Stimulated activated CD4-positive, alpha-beta T cell treated with anti-CD3 and anti-CD28 coated beads, Interleukin-4, amount 100 ng/mL, for 24 hours (primary cell): ENCODE measurements around the gene ACTRT3.
"Not testable (repeated sequence)": the region's sequence is repeated elsewhere in the genome, so short reads cannot be mapped to it uniquely, and the experiment has no call there.

Experiments used
- DNase-seq: peaks from one replicate; pipeline ENCODE4 v3.0.0-alpha.2; 2020

ACTRT3 gene

DNA sequence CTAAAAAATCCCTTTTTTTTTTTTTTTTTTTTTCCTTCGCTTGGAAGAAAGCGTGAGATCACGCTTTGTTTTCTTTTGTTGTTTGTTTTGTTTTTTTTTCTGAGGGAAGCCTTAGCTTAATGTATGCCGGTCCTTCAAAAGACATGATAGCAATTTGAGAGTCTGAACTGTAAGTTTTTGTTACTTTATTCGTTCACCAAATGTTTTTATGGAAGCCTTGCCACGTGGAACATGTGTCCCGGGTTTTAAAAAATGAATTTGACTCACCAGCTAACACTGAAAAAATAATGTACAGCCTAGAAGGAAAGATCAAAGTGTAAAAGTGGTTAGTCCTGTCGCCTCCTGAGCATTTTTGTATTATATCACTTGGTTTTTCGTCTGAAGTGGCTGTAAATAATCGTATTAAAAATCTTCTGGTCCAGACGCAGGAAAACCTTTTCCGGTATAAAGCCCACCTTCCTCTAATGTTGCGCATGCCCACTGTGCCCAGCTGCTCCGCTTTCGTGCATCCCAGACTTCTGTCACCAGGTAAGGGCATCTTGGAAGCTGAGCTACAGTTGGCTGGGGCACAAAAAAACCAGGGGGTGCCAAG, 3.0 kb upstream of the ACTRT3 start:
- DNase-seq: peak; percentile 71

DNA sequence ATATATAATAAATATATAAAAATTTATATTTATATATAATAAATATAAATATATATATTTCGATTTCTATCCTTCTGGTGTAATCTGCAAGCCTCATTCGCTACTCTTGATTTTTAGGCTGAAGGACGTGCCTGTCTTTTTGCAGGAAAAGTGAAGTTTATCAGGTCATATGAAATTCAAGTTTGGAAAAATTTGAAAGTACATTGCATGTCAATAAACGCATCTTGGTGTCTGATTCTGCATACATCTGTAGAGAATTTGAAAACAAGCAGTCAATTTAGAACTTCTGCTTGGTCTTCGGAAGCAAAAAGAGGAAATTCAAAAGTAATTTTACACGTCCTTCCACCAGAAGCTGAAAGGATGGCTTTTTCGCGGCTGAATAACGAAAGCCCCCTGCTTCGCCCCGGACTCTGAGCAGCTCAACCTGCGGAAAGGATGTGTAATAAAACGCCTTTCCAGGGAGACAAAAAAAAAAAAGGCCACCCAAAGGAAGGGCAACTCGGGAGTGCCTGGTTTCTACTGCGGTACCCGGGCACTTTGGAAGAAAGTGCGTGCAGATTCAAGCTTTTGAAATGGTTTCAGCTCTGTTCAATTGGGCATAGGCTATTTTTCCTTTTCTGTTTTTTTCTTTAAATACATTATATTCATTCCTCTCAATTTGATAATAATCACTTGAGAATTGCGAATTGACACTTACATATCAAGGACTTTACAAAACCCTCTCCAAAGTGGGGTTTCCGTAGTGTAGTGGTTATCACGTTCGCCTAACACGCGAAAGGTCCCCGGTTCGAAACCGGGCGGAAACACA, 2.3 kb upstream of the ACTRT3 start:
- peak; percentile 74 for DNase-seq

DNA sequence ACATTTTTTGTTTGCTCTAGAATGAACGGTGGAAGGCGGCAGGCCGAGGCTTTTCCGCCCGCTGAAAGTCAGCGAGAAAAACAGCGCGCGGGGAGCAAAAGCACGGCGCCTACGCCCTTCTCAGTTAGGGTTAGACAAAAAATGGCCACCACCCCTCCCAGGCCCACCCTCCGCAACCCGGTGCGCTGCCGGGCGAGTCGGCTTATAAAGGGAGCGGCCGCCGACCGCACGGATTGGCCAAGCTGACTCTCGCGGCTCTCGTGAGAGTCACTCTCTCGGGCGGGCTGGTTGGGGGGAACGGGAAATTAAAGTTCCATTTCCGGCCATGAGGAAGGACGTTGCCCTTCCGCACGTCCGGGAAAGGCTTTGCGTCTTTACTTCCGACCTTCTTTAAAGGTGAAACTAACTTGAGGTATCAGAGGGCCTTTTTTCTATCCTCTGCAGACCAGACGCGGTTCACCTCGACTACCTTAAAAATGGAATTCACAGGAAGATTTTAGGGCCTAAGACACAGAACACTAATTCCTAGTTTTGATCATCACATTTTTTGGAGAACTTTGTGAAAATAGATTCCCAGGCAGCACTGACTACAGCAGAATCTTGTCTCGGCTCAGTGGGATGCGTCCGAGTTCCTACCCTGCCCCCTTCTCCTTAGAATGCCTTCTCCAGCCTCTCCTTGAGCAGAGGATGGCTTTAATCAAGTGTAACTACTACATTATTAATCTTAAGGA, 4.3 kb downstream of the ACTRT3 start, which contains the start of gene TERC:
TSS of gene TERC (minus strand) at position 179 of the 731 bp plus-strand sequence.
- DNase-seq: peak; percentile 93

DNA sequence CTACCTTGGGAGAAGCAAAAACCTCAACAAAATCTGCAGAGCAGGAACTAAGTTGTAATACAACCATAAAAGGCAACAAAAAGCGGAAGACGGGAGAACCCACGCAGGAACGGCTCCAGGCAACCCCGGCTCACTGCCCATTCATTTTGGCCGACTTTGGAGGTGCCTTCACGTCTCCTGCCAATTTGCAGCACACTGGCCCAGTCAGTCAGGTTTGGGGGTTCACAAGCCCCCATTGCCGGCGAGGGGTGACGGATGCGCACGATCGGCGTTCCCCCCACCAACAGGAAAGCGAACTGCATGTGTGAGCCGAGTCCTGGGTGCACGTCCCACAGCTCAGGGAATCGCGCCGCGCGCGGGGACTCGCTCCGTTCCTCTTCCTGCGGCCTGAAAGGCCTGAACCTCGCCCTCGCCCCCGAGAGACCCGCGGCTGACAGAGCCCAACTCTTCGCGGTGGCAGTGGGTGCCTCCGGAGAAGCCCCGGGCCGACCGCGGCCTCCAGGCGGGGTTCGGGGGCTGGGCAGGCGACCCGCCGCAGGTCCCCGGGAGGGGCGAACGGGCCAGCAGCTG, 5.0 kb downstream of the ACTRT3 start:
- peak; percentile 69 for DNase-seq

DNA sequence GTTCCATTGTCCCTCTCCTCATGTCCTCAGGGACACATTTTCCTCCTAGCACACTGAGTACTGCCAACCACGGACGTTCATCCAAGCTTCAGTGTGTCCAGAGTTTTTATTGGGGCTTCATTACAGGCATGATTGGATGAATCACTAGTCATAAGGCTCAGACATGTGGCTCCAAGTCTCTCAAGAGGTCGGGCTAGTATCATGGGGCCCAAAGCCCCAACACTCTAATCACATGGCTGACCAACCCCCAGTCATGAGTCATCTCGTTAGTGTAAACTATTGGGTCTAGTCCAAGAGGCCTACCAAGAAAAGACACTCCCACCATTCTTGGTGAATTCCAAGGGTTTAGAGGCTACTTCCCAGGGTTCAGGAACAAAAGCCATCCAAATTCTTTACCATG, 8.9 kb downstream of the ACTRT3 start:
- no peak for DNase-seq

DNA sequence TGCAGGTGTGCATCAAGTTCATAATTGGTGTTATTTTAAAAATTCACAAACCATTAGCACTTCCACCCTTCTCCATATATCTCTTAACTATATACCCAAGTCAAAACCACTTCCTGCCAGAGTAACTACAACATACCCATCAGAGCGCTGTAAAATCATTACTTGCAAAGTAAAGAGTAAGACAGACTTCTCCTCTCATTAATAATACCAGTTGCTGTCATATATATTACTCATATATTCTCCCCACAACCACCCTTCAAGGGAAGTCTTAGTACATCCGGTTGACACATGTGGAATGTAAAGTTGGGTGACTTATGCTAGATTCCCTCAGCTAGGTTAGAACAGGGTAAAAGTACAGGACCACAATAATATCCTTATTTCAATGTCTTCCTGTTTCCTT, 10.1 kb downstream of the ACTRT3 start:
- peak; percentile 14 for DNase-seq

DNA sequence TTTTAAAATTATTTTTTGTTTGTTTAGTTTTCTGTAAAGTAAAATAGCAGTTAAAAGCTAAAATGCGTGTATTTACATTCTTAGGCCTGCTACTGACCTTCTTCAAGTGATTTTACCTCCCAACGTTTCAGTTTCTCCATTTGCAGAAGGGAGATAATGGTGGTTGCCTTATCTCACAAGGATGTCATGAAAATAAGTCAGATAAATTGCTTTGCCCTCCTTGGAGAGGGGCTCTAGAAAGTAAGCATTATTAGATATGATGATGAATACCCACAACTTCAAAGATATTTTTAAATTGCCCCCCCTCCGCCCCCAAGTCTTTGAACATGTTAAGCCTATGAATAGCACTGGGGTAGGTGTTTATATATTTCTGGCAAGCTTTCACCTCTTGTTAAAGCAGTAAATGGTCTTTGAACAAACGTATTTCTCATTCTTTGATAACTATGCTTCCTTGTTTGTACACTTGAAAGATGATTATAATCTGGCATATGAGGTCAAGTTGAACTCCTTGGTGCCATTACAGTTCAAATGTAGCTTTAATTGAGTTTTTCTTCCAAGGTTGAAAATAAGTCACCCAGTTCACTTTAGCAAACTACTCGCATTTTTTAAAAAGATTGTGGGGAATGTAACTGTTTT, 10.9 kb downstream of the ACTRT3 start:
- no peak for DNase-seq

DNA sequence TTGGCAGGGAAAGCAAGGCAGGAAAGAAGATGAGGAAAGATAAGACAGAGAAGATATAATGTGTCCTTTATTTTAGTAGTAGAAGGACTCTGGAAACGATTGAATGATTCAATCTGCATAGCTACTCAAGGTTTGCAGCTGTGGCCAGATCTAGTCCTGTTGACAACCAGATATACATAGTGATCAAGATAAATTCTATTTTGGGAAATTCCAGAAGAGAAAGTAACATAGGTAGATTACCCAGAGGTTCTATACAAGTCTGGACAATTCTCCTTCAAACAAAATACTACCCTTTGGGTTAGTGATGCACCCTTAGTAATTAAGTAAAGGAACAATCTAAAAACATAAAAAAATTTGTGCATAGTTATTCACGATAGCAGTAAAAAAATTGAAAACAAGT, 13.9 kb downstream of the ACTRT3 start:
- DNase-seq: no peak

DNA sequence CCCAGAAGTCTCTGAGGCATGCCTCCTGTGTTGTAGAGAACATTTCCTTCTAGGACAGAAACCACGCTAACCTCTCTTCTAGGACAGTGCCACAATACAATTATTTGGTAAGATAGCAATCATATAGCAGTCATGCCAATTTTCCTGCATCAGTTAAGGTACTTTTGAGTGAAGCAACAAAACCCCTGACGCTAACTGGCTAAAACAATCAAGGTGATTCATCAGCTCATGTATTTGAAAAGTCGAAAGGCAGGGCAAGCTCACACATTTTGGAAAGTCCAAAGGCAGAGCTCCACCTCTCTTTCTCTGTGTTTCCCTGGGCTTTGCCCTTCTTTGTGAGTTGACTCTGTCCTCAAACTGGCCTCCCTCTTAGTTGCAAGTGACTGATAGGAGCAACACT, 14.7 kb downstream of the ACTRT3 start:
- no peak for DNase-seq

DNA sequence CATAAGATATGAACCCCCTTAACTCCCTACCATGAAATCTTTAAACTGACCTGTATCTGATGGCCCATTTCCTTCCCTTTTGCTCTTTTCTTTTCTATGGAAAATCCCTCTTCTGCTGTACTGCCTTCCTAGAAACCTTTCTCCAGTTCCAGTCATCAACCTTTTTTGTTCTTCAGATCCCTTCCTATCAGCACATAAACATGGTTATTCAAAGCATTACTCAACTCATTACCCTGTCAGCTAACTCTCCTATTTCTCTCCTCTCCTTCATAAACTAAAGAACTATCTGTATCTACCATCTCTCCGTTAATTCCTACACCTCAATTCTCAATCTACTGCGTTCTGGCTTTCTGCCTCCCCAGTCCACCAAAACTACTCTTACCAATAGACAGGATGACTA, 17.5 kb downstream of the ACTRT3 start:
- no peak for DNase-seq

DNA sequence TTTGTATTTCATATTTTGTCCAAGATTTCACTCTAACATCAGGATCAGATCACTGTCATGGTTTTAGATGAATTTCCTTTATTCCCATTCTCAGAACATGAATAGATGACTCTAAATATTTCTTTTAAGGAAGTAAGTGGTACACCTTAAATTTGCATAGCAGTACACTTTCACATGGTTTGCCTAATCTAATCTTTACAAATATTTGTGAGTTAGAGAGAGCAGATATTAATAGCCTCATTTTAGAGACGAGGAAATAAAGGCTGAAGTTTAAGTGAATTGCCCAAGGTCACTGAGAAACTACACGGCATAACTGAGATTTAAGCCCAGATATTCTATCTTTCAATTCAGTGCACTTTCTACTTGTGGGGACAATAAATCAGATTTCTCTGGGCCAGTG, 18.7 kb downstream of the ACTRT3 start:
- no peak for DNase-seq

DNA sequence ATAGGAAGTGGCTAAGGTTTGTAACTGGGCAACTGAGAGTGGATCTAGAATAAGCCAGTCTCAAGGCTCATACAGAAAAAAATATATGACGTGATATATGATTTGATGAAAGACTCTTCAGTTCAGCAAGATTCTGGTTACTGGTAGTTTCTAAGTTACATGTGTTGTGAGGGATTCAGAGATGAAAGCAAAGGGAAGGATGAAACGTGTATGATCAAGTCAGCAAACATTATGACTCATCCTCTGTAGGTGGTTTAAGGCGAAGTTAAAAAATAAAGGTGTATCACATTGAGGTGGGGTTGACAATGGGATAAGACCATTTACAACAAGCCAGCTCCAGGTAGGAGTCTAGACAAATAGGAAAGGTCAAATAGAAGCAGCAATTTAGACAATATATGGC, 20.7 kb downstream of the ACTRT3 start:
- DNase-seq: no peak

DNA sequence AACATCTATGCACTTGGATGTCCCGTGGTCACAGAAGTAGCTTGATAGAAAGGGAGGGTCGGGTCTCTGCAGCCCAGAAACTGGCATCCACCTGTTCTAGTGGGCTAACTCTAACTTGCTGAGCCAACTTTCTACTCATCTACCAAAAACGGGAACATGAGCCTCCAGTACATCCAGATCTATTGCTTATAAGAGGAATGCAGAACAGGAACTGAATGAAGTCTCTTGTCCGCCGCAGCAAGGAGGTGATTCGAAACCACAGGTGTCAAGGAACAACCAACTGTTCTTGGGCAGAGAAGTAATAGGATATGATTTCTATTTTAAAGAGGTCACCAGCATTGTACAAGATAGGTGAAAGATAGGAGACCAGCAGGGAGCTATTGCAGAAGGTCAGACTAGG, 22.4 kb downstream of the ACTRT3 start:
- no peak for DNase-seq

DNA sequence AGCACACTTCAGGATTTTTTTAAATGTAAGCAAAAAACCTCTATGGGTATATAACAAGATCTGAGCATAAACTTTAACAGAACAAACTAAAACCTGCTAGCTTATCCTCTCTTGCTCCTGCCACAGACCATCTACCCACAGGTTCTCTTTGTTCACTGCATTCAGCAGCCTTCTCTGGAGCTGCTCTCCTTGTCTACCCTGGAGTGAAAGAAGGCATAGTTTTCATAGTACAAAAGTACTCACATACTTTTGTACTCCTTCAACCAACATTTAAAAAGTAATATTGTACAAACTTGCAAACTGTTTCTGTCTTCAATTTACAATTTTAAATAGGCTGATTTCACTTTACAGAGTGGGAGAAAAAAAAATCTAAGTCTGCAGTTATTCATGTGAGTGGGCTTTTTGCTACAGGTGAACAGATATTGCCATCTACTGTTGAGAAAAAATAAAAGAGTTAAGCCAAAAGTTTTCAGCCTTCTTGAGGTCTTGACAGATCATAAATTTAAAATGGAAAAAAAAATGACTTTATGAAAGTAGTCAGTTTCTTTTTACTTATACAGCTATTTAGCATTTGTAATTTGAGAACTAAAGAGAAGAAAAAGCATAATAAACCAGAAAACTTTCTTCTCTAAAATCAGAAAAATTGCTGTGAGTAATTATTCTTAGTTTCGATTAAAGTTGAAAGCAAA, 24.9 kb downstream of the ACTRT3 start:
- no peak for DNase-seq

DNA sequence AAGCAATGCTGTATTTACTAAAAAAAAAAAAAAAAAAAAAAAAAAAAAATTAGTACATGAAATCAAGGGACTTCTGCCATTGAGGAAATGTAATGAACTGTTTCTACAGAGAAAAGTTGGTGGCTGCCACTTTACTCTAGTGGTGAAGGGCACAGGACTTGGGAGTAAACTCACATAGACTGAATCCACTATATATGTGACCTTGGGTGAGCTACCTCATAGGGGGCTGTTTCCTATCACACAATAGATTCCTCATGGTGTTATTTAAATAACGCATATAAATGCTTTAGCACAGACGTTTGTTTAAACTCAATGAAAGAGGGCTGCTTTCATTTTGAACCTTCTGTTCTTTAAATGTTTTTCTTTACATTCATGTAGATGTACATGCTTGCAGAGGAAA, 30.3 kb downstream of the ACTRT3 start:
- no peak for DNase-seq

DNA sequence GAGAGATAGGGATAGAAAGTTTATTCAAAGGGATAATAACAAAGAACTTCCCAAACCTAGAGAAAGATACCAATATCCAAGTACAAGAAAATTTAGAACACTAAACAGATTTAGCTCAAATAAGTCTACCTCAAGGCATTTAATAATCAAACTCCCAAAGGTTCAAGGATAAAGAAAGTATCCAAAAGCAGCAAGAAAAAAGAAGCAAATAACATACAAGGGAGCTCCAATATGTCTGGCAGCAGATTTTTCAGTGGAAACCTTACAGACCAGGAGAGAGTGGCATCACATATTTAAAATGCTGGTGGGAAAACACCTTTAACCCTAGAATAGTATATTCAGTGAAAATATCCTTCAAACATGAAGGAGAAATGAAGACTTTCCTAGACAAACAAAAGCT, 37.5 kb downstream of the ACTRT3 start:
- DNase-seq: not testable (repeated sequence)

DNA sequence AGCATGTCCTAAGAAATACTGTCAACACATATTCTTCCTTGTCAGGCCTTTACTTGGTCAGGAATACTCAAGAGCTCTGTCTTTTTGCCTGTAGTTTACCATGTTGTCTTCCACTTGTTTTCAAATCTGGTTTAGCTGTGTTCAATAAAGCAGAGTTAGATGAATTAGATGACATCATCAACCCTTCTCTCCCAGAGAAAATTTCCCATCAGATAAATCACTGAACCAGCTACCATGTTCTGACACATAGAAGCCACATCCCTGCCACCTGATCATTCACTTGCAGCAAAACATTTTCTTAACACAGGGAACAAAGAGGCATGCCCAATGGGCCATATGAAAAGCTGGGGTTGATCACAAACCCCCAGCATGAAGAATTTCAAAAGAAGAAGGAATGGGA, 46.6 kb downstream of the ACTRT3 start:
- no peak for DNase-seq

DNA sequence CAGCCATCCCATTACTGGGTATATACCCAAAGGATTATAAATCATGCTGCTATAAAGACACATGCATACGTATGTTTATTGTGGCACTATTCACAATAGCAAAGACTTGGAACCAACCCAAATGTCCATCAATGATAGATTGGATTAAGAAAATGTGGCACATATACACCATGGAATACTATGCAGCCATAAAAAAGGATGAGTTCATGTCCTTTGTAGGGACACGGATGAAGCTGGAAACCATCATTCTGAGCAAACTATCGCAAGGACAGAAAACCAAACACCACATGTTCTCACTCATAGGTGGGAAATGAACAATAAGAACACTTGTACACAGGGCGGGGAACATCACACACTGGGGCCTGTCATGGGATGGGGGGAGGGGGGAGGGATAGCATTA, 50.9 kb downstream of the ACTRT3 start:
- not testable (repeated sequence) for DNase-seq
